ENCODE results near the gene RIMS4. TPM values are rescaled to one million over a fixed set of nuclear protein-coding genes. Genes with fewer than 3 reads are reported as not detected.

RIMS4 gene
- total RNA-seq = 1 to 10 TPM in 1 of 4 donors, under 1 TPM in 2, not detected in 1; 0.62 to 1.2 (median 0.64) TPM

DNA sequence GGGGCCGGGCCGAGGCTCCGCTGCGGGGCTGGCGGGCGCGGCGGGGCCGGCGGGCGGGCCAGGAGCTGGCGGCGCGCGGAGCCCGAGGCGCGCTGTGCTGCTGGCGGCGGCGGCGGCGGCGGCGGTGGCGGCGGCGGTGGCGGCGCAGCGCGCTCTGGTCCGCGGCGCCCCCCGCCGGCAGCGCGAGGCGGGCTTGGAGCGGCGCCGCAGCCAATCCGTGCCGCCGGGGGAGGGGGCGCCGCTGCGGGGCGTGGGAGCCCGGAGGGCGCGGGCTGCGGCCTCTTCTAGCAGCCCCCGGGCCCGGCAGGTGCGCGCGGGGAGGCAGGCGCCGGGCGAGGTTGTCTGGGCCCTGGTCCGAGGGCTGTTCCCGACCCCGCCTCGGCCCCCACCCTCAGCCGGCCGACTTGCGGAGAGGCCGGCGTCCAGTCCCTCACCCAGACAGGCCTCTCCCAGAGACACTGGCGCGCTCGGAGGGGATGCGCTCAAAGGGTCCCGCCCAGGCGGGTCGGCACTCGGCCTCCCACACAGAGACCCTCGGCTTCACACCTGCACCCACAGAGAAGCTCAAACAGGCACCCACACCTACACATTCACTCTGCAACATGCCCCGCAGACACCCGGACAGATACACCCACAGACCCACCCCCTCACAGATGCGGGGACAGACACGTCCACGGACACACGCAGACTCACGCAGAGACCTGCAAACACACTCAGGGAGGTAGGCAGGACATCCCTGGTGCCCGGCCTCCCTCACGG is at the start of gene RIMS4:
RIMS4 (minus strand) TSS at position 156 of the 759 bp plus-strand sequence. CDS start 275 bp downstream, outside the sequence.
- Histone ChIP-seq H3K36me3 (no peaks in the 10 kb centered on the region), H3K27me3 (peaks cover 62% of the 10 kb centered on the region), H3K4me3 (peak within 1 kb of the TSS; percentile 36), H3K4me1 (peaks cover 11% of the 10 kb centered on the region), H3K9me3 (no peaks in the 10 kb centered on the region), H3K27ac (no peak within 1 kb of the TSS)
- DNase-seq (ENCODE audit: low spot score in 2 of 2) = no peak
- TF ChIP-seq EP300 (IDR thresholded peaks at IDR 0.05) (no peak), POLR2A (IDR thresholded peaks at IDR 0.05) (no peak), POLR2AphosphoS5 (IDR thresholded peaks at IDR 0.05) (no peak)
- TF ChIP-seq, protein P1, sequence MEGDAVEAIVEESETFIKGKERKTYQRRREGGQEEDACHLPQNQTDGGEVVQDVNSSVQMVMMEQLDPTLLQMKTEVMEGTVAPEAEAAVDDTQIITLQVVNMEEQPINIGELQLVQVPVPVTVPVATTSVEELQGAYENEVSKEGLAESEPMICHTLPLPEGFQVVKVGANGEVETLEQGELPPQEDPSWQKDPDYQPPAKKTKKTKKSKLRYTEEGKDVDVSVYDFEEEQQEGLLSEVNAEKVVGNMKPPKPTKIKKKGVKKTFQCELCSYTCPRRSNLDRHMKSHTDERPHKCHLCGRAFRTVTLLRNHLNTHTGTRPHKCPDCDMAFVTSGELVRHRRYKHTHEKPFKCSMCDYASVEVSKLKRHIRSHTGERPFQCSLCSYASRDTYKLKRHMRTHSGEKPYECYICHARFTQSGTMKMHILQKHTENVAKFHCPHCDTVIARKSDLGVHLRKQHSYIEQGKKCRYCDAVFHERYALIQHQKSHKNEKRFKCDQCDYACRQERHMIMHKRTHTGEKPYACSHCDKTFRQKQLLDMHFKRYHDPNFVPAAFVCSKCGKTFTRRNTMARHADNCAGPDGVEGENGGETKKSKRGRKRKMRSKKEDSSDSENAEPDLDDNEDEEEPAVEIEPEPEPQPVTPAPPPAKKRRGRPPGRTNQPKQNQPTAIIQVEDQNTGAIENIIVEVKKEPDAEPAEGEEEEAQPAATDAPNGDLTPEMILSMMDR (IDR thresholded peaks at IDR 0.05) = no peak
- WGBS = 7% methylated on average over 23 of the region's 89 CpGs

DNA sequence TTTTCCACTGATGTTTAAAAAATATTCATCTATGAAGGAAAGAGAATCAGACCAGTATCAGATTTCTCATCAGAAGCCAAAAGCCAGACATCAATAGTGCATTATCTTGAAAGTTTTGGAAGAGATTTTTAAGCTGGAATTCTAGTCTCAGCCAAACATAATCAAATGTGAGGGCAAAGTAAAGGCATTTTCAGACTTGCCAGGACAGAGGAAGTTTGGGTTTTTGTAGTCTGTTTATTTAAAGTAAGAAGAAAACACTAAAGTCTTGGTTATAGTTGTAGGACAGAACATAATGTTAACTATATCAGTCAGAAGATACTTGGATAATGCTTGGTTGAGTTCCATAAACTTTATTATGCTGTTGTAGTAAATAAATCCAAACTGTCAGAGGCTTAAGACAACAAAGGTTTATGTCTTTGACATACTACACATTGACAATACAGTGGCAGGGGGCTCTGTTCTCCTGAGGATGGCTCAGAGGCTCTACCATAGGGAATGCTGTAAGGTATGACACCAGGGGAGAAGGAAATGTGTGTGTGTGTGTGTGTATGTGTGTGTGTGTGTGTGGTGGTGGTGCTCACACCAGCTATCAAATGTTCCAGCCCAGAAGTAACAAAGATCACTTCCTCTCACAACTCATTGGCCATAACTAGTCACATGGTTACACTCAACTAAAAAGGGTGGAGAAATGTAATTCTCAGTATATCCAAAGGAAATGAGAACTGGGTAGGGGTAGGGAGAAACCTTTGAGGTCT is 48.4 kb upstream of the RIMS4 start:
- H3K27me3 ChIP-seq = no peaks in the 10 kb centered on the region
- no peak overlapping the region for H3K4me3 ChIP-seq
- H3K27ac ChIP-seq = no peak overlapping the region
- peaks cover 4% of the 10 kb centered on the region for H3K4me1 ChIP-seq
- no peak for DNase-seq (ENCODE audit: low spot score in 2 of 2)
- no peaks in the 10 kb centered on the region for H3K36me3 ChIP-seq
- TF ChIP-seq, protein P1 (IDR thresholded peaks at IDR 0.05) = no peak
- no peak for TF ChIP-seq POLR2AphosphoS5 (IDR thresholded peaks at IDR 0.05)
- no peak for TF ChIP-seq EP300 (IDR thresholded peaks at IDR 0.05)
- TF ChIP-seq POLR2A (IDR thresholded peaks at IDR 0.05) = no peak
- H3K9me3 ChIP-seq = no peaks in the 10 kb centered on the region

DNA sequence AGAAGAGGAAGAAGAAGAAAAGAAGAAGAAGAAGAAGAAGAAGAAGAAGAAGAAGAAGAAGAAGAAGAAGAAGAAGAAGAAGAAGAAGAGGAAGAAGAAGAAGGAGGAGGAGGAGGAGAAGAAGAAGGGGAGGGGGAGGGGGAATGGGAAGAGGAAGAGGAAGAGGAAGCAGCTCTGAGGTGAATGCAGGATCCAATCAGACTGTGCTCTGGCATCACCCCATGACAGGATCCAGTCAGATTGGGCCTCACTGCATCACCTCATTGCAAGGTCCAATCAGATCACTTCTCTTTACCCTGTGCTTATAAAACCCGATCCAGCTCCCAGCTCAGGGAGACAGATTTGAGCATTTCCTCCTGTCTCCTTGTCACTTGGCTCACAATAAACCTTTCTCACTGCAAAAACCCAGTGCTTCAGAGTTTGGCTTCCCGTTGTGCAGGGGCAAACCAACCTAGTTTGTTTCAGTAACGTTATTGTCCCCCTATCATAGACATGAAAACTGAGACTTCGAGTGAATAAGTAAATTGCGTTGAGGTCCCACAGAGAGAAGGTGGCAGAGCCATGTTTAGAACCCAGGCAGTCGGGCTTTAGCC is 46.6 kb upstream of the RIMS4 start:
- no peak for DNase-seq (ENCODE audit: low spot score in 2 of 2)
- no peaks in the 10 kb centered on the region for H3K4me1 ChIP-seq
- no peak overlapping the region for H3K4me3 ChIP-seq
- H3K9me3 ChIP-seq = no peaks in the 10 kb centered on the region
- 90% methylated on average over 6 of the region's 6 CpGs for WGBS
- H3K36me3 ChIP-seq = no peaks in the 10 kb centered on the region
- no peak overlapping the region for H3K27ac ChIP-seq
- TF ChIP-seq POLR2A (IDR thresholded peaks at IDR 0.05) (no peak), EP300 (IDR thresholded peaks at IDR 0.05) (no peak), POLR2AphosphoS5 (IDR thresholded peaks at IDR 0.05) (no peak)
- TF ChIP-seq, protein P1 (IDR thresholded peaks at IDR 0.05) = no peak
- peaks cover 3% of the 10 kb centered on the region for H3K27me3 ChIP-seq

DNA sequence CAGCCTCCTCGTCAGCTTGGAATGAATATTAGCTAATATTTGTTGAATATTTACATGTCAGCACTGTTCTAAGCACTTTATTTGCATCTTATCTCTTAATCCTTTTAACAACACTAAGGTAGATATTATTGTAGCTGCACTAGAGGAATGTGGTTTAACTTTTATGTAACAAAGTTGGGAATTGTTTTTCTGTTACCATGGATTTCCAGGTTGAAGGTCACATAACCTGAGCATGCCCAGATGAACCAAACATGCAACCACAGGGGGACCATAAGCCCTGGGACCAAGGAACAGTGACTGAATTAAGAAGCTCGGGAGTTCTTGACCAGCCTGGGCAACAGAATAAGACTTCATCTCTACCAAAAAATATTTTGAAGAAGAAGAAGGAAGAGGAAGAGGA is 46.1 kb upstream of the RIMS4 start:
- TF ChIP-seq EP300 (IDR thresholded peaks at IDR 0.05) (no peak), POLR2A (IDR thresholded peaks at IDR 0.05) (no peak), POLR2AphosphoS5 (IDR thresholded peaks at IDR 0.05) (no peak)
- TF ChIP-seq, protein P1 (IDR thresholded peaks at IDR 0.05) = no peak
- no peak for DNase-seq (ENCODE audit: low spot score in 2 of 2)
- H3K9me3 ChIP-seq = no peaks in the 10 kb centered on the region
- H3K4me3 ChIP-seq = no peak overlapping the region
- peaks cover 3% of the 10 kb centered on the region for H3K27me3 ChIP-seq
- WGBS = 57% methylated on average over 2 of the region's 2 CpGs
- no peak overlapping the region for H3K27ac ChIP-seq
- H3K4me1 ChIP-seq = no peaks in the 10 kb centered on the region
- no peaks in the 10 kb centered on the region for H3K36me3 ChIP-seq

DNA sequence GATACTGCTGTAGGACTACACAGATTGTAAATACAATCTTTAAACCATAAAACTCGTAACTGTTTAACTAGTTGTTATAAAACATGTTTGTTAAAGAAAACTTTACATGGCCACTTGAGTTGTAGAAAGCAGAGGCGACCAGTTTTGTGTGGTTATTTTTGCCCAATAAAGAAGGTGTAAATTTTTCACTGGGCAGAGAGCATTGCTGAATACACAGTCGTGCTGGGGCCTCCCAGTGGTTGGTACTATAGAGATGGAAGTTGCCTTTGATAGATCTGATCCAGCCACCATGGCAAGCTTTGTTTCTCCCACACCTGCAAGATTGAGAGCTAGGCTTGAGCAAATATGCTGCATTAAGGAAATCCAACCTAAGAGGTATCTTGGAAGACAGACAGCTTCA is 41.2 kb upstream of the RIMS4 start:
- H3K27ac ChIP-seq = no peak overlapping the region
- peaks cover 9% of the 10 kb centered on the region for H3K27me3 ChIP-seq
- no peaks in the 10 kb centered on the region for H3K36me3 ChIP-seq
- H3K9me3 ChIP-seq = no peaks in the 10 kb centered on the region
- no peak overlapping the region for H3K4me3 ChIP-seq
- TF ChIP-seq POLR2AphosphoS5 (IDR thresholded peaks at IDR 0.05) (no peak), EP300 (IDR thresholded peaks at IDR 0.05) (no peak), POLR2A (IDR thresholded peaks at IDR 0.05) (no peak)
- TF ChIP-seq, protein P1 (IDR thresholded peaks at IDR 0.05) = no peak
- no peaks in the 10 kb centered on the region for H3K4me1 ChIP-seq
- 81% methylated on average over 3 of the region's 3 CpGs for WGBS
- no peak for DNase-seq (ENCODE audit: low spot score in 2 of 2)
